Neural cell (in vitro differentiated cells): Measurements from ENCODE around the gene TMF1.

Source experiments
- CTCF ChIP-seq: fragments of 450-650 bp; IDR thresholded peaks from 2 replicates; pipeline ENCODE4 v1.5.1; 2014; ENCODE audit warnings: antibody characterized with exemption, mild to moderate bottlenecking, moderate library complexity; ENCODE audit not compliant: poor library complexity, severe bottlenecking
- REST ChIP-seq: IDR thresholded peaks from 2 replicates; pipeline ENCODE4 v1.6.1; 2012; ENCODE audit warnings: borderline replicate concordance

GRCh38 chr3:69051756-69052471 is at the start of gene TMF1:
- TF ChIP-seq CTCF (no peak), REST (no peak)
